Measurements from ENCODE around the gene OSBPL5. TPM values are rescaled to one million over a fixed set of nuclear protein-coding genes. Genes with fewer than 3 reads are reported as not detected.
A peak's percentile ranks its signal among the peaks of the same experiment; 100 is the strongest.

OSBPL5 gene
- total RNA-seq, 4 donors from 2014 or later, result 39.9 to 94.0 (median 66.4) TPM

DNA sequence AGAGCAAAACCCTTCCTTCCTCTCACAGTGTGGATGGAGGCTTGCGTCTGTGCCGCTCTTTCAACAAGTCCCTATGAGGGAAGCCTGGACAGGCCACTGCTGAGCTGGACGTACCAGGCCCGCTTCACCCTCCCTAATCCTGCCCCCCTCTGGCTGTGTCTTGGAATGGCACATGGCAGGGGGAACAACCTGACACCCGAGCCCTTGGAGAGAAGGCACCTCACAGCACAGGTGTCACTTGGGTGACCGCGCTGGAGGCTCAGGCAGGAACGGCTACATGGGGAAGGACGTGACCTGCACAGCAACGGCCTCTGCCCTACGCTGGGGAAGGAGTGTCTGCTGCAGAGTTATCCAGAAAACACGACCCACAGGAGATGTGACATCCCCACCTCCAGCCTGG lies 118.9 kb downstream of the OSBPL5 start:
- Histone ChIP-seq H3K4me1 (peaks cover 0 to 61% (median 32%) of the 10 kb centered on the region in 3 donors), H3K36me3 (peaks cover 0 to 47% of the 10 kb centered on the region in 2 donors)

DNA sequence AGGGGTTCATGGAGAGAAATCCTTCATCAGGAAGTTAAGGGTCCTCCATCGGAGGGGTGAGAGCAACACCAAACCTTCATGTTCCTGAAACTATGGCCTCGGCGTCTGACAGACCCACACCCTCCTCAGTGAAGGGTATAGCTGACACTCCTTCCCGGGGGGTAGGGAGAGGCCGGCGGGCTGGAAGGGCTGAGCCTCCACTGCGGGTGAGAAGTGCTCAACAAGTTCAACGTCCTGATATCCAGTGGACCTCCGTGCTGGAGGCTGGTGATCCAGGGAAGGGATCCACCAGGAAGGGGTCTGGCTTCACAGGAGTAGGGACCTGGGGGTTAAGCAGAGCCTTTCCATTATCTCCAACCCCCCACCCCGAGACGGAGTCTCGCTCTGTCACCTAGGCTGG lies 120.2 kb downstream of the OSBPL5 start:
- Histone ChIP-seq H3K4me1 (peaks cover 0 to 48% (median 25%) of the 10 kb centered on the region in 3 donors), H3K36me3 (peaks cover 0 to 60% of the 10 kb centered on the region in 2 donors), H3K27ac (no peak overlapping the region), H3K27me3 (no peaks in the 10 kb centered on the region), H3K4me3 (no peak overlapping the region), H3K9me3 (no peaks in the 10 kb centered on the region)
- WGBS, 2 donors (ENCODE audit: low coverage in 1 of 2), result 93 to 100% methylated on average over 3 to 4 of the region's 12 CpGs
- ATAC-seq, result no peak
- TF ChIP-seq POLR2A (IDR thresholded peaks at IDR 0.05), result no peak
- TF ChIP-seq, protein P1, sequence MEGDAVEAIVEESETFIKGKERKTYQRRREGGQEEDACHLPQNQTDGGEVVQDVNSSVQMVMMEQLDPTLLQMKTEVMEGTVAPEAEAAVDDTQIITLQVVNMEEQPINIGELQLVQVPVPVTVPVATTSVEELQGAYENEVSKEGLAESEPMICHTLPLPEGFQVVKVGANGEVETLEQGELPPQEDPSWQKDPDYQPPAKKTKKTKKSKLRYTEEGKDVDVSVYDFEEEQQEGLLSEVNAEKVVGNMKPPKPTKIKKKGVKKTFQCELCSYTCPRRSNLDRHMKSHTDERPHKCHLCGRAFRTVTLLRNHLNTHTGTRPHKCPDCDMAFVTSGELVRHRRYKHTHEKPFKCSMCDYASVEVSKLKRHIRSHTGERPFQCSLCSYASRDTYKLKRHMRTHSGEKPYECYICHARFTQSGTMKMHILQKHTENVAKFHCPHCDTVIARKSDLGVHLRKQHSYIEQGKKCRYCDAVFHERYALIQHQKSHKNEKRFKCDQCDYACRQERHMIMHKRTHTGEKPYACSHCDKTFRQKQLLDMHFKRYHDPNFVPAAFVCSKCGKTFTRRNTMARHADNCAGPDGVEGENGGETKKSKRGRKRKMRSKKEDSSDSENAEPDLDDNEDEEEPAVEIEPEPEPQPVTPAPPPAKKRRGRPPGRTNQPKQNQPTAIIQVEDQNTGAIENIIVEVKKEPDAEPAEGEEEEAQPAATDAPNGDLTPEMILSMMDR (IDR thresholded peaks at IDR 0.05), result no peak
- no peak for TF ChIP-seq POLR2AphosphoS5 (IDR thresholded peaks at IDR 0.05)
- no peak for TF ChIP-seq EP300 (IDR thresholded peaks at IDR 0.05)

More for the DNA sequence above, 118.9 kb downstream of the OSBPL5 start:
- no peaks in the 10 kb centered on the region for H3K9me3 ChIP-seq
- H3K4me3 ChIP-seq, result no peak overlapping the region
- no peak overlapping the region for H3K27ac ChIP-seq
- 70 to 100% methylated on average over 2 of the region's 12 CpGs for WGBS, 2 donors (ENCODE audit: low coverage in 1 of 2)
- no peak for ATAC-seq
- TF ChIP-seq, protein P1 (IDR thresholded peaks at IDR 0.05), result no peak
- TF ChIP-seq POLR2AphosphoS5 (IDR thresholded peaks at IDR 0.05) (no peak), POLR2A (IDR thresholded peaks at IDR 0.05) (no peak), EP300 (IDR thresholded peaks at IDR 0.05) (no peak)
- H3K27me3 ChIP-seq, result no peaks in the 10 kb centered on the region

DNA sequence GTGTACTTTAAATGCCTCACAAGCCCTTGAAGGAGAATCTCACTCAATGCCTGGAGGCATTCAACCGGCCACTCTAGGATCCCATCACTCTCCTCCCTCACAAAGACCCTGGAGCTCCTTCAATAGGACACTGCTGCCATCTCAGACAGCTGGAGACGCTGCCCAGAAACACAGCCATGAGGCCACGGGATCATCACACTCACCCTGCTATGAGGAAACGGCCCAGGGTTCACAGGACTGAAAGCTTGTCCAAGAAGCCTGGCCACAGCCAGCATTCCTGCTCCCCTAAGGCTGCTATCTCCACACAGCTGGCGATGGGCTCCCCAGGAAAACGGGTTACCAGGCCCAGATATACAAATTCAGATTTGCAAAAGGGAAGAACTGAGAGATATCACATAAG lies 121.1 kb downstream of the OSBPL5 start:
- no peak for TF ChIP-seq EP300 (IDR thresholded peaks at IDR 0.05)
- 100% methylated on average over 2 of the region's 6 CpGs; no CpG with 5 or more reads in 1 of the 2 donors for WGBS, 2 donors (ENCODE audit: low coverage in 1 of 2)
- no peaks in the 10 kb centered on the region for H3K9me3 ChIP-seq
- H3K4me3 ChIP-seq, result no peak overlapping the region
- ATAC-seq, result peak; percentile 40
- no peaks in the 10 kb centered on the region for H3K27me3 ChIP-seq
- peak overlapping the region in 2 of 4 donors; percentile 26 to 48 for H3K27ac ChIP-seq
- peaks cover 0 to 39% (median 16%) of the 10 kb centered on the region in 3 donors for H3K4me1 ChIP-seq
- H3K36me3 ChIP-seq, result peaks cover 0 to 69% of the 10 kb centered on the region in 2 donors

DNA sequence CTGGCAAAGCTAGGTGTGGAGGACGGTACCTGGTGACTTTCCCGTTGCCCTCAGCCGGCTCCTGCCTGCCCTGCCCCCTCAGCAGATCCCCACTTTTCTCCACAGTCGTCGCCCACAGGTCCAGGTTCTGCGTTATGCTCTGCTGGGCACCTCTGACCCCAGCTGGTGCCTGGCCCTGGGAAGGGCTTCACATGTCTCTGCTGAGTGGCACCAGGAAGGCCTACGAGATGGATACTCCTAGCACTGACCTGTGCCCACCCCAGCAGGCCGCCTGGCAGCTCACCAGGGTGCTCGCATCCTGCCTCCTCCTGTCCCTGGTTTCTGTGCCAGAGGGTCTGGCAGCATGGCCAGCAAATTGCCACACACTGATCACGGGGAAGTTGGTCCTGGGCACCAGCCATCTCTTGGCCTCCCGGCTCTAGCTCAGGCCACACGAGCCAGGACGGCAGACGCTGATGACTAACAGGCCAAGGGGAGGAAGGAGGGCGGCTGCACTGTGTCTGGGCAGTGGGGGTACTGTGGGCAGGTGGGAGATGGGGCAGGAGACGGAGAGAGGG lies 121.7 kb downstream of the OSBPL5 start:
- no peak overlapping the region for H3K4me3 ChIP-seq
- peak; percentile 70 for ATAC-seq
- H3K36me3 ChIP-seq, result peaks cover 0 to 75% of the 10 kb centered on the region in 2 donors
- TF ChIP-seq, protein P1 (IDR thresholded peaks at IDR 0.05), result no peak
- TF ChIP-seq POLR2AphosphoS5 (IDR thresholded peaks at IDR 0.05), result peak; percentile 76
- H3K9me3 ChIP-seq, result no peaks in the 10 kb centered on the region
- peak overlapping the region in 3 of 4 donors; percentile 26 to 48 (median 37) for H3K27ac ChIP-seq
- no peaks in the 10 kb centered on the region for H3K27me3 ChIP-seq
- peaks cover 0 to 33% (median 12%) of the 10 kb centered on the region in 3 donors for H3K4me1 ChIP-seq
- WGBS, 2 donors (ENCODE audit: low coverage in 1 of 2), result no CpG with 5 or more reads among the region's 16 CpGs

DNA sequence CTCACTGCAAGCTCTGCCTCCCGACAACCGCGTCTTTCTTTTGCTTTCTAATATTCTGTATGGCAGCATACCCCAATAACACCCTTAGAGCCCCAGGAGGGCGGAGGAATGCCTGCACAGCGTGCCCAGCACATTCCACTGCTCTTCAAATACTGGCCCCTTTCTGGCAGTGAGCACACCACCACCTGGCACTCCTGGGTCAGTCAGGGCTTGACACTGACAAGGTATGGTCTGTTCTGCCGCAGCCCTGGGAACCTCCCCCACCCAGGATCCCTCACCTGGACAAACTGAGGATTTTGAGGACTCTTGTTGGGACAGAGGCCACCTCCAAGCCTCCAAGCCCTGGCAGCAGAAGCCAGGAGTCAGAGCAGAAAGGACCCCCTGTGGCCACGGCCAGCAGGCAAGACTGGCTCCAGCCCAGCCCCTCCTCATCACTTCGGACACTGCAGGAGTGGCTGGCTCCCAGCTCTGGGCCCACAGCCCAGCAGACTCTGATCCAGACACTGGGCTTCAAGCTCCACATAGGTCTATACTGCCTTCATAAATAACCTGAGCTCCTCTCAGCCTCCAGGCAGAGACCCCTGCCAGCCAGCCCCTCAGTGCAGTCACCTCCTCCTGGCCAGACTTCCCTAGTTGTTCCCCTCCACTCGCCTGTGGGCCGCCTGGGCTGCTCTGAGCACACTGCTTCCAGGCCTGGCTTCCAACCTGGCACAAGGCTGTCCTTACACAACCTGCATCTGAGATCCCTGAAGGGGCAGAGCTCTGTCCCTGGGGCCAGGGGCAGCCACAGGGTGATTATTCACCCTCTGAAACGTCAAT lies 122.4 kb downstream of the OSBPL5 start:
- no peak for TF ChIP-seq POLR2A (IDR thresholded peaks at IDR 0.05)
- TF ChIP-seq, protein P1 (IDR thresholded peaks at IDR 0.05), result no peak
- no peak for TF ChIP-seq POLR2AphosphoS5 (IDR thresholded peaks at IDR 0.05)
- TF ChIP-seq EP300 (IDR thresholded peaks at IDR 0.05), result no peak
- Histone ChIP-seq H3K36me3 (peaks cover 0 to 82% of the 10 kb centered on the region in 2 donors), H3K4me1 (peaks cover 0 to 34% (median 12%) of the 10 kb centered on the region in 3 donors), H3K4me3 (no peak overlapping the region), H3K27me3 (no peaks in the 10 kb centered on the region), H3K9me3 (no peaks in the 10 kb centered on the region), H3K27ac (peak overlapping the region in 3 of 4 donors; percentile 26 to 48 (median 37))
- 67 to 81% methylated on average over 2 to 5 of the region's 11 CpGs for WGBS, 2 donors (ENCODE audit: low coverage in 1 of 2)
- ATAC-seq, result peak; percentile 39
